PC-3 (cell line): Measurements from ENCODE around the gene KRT1. TPM values are rescaled to one million over a fixed set of nuclear protein-coding genes. Genes with fewer than 3 reads are reported as not detected.

Experiments used
- ATAC-seq: fragments of 200-7000 bp; cut with Tn5 transposase; 2 replicates; pipeline ENCODE4 v1.9.1; 2020; ENCODE audit warnings: mild to moderate bottlenecking, moderate library complexity
- Bru-seq: library from RNA; stranded (reverse); fragments of 400-500 nt; gene quantifications from one replicate; lab custom pipeline; 2021; lab: Mats Ljungman, UMichigan
- BruChase-seq, 2 experiments: library from RNA; stranded (reverse); fragments of 400-500 nt; gene quantifications; one replicate each; lab custom pipeline; 2021; lab: Mats Ljungman, UMichigan
- BruUV-seq: library from RNA; stranded (reverse); fragments of 400-500 nt; replicated peaks from 2 replicates; lab custom pipeline; 2021; lab: Mats Ljungman, UMichigan
- CTCF ChIA-PET: fragments of 300-600 bp; sonication (Branson Sonifier 250); formaldehyde crosslinking; loops from one replicate; lab custom pipeline; 2022; ENCODE audit warnings: antibody characterized with exemption; lab: Charles Lee
- POLR2A ChIA-PET: fragments of 300-600 bp; sonication (Branson Sonifier 250); formaldehyde crosslinking; loops from one replicate; lab custom pipeline; 2022; ENCODE audit warnings: antibody characterized with exemption; ENCODE audit not compliant: unreplicated experiment; lab: Charles Lee
- DNase-seq: peaks from one replicate; pipeline ENCODE4 v3.0.0-alpha.2; 2015
- H2AFZ ChIP-seq: fragments of 300-600 bp; sonication (generic); 2 replicates; pipeline ENCODE4 v1.6.0; 2016; ENCODE audit warnings: antibody characterized with exemption, low read length
- H3F3A ChIP-seq: fragments of 300-600 bp; sonication (generic); one replicate; pipeline ENCODE4 v1.6.0; 2017; ENCODE audit warnings: antibody characterized with exemption, low read length, control low read depth, mild to moderate bottlenecking; ENCODE audit not compliant: unreplicated experiment
- H3K27ac ChIP-seq: fragments of 300-600 bp; sonication (generic); 2 replicates; pipeline ENCODE4 v1.5.1; 2016; ENCODE audit warnings: mild to moderate bottlenecking, low read length
- H3K27me3 ChIP-seq: fragments of 300-600 bp; sonication (generic); 2 replicates; pipeline ENCODE4 v1.6.1; 2016; ENCODE audit warnings: low read length, mixed read lengths
- H3K36me3 ChIP-seq: fragments of 300-600 bp; sonication (generic); 2 replicates; pipeline ENCODE4 v1.6.1; 2016; ENCODE audit warnings: low read depth, mixed run types, low read length, mixed read lengths
- H3K4me1 ChIP-seq: fragments of 300-600 bp; sonication (generic); 2 replicates; pipeline ENCODE4 v1.5.1; 2016; ENCODE audit warnings: low read length; ENCODE audit not compliant: insufficient read depth
- H3K4me2 ChIP-seq: fragments of 300-600 bp; sonication (generic); 2 replicates; pipeline ENCODE4 v1.6.0; 2016; ENCODE audit warnings: low read length
- H3K4me3 ChIP-seq: fragments of 300-600 bp; sonication (generic); 2 replicates; pipeline ENCODE4 v1.5.1; 2016; ENCODE audit warnings: mild to moderate bottlenecking, low read length, mixed read lengths
- H3K79me2 ChIP-seq: fragments of 300-600 bp; sonication (generic); 2 replicates; pipeline ENCODE4 v1.6.1; 2017; ENCODE audit warnings: low read length, mixed read lengths
- H3K9ac ChIP-seq: fragments of 300-600 bp; sonication (generic); 2 replicates; pipeline ENCODE4 v1.6.0; 2016; ENCODE audit warnings: mild to moderate bottlenecking, low read length
- H3K9me2 ChIP-seq: fragments of 300-600 bp; sonication (generic); replicated peaks from 2 replicates; pipeline ENCODE4 v1.6.1; 2016; ENCODE audit warnings: mixed run types, low read length, mixed read lengths
- H3K9me3 ChIP-seq: fragments of 300-600 bp; sonication (generic); 2 replicates; pipeline ENCODE4 v1.6.1; 2016; ENCODE audit warnings: low read length, mixed read lengths
- H4K20me1 ChIP-seq: fragments of 300-600 bp; sonication (generic); 2 replicates; pipeline ENCODE4 v1.6.1; 2016; ENCODE audit warnings: low read length, mixed read lengths
- EZH2 ChIP-seq: fragments of 300-600 bp; sonication (generic); IDR thresholded peaks from one replicate; pipeline ENCODE4 v1.6.1; 2017; ENCODE audit warnings: antibody characterized with exemption, mild to moderate bottlenecking, low read length; ENCODE audit not compliant: unreplicated experiment
- EZH2phosphoT487 ChIP-seq: fragments of 300-600 bp; sonication (generic); IDR thresholded peaks from 2 replicates; pipeline ENCODE4 v1.6.1; 2018; ENCODE audit warnings: mild to moderate bottlenecking, antibody characterized with exemption, low read length, borderline replicate concordance
- intact Hi-C: fragments of 100-400 bp; cut with micrococcal nuclease; formaldehyde crosslinking; loops from 2 replicates; pipeline ENCODE4 v1.9.0; 2023
- long read RNA-seq: library from polyadenylated mRNA; unstranded; transcript quantifications from one replicate; pipeline ENCODE4 v2.0.0, GENCODE V29; 2021; ENCODE audit not compliant: unreplicated experiment
- total RNA-seq: library from RNA; depleted of rRNA; stranded (reverse); fragments of >200 nt; gene quantifications from 2 replicates; pipeline ENCODE4 v1.2.3, GENCODE V29; 2014; rRNA removed
- TF ChIP-seq, protein P1 (sequence below): fragments of 300-600 bp; sonication (generic); conservative IDR thresholded peaks from 2 replicates; pipeline ENCODE4 v1.5.1; 2017; ENCODE audit warnings: antibody characterized with exemption, low read depth, mild to moderate bottlenecking, low read length

Gene KRT1
- total RNA-seq: not detected in 2 replicates
- Bru-seq, nascent RNA: not detected
- BruChase-seq, experiment 1, labeled RNA remaining after a 6-hour chase: not detected
- BruChase-seq, experiment 2, labeled RNA remaining after a 2-hour chase: not detected
- long read RNA-seq: 0 reads

DNA sequence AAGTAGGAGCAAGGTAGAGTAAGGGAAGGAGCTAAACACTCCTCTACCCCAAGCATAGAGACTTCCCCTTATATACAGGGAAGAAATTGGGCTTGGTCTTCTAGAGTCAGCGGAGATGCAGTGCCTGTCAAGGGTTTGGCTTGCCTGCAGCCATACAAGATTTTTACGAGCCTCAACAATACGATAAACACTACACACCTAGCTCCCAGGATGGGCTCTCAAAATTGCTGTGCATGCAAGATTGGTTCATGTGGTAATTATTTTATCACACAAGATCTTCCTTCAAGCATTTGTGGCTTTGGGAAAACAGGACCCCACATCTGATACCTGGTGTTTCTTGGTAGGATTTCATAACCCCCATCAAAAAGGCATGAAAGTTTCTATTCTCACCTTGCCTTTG is at the start of gene KRT1:
TSS of gene KRT1 (minus strand) at position 45 of the 400 bp plus-strand sequence. CDS start 59 bp downstream, outside the sequence.
- intact Hi-C loops: no loop called here
- no peak for ATAC-seq
- Histone ChIP-seq H3K79me2 (no peaks in the 10 kb centered on the region), H3K9me3 (no peaks in the 10 kb centered on the region), H3K9ac (no peak within 1 kb of the TSS), H3K9me2 (no peaks in the 10 kb centered on the region), H3K4me1 (no peaks in the 10 kb centered on the region), H4K20me1 (no peaks in the 10 kb centered on the region), H2AFZ (no peak within 1 kb of the TSS), H3K4me3 (no peak within 1 kb of the TSS), H3K36me3 (no peaks in the 10 kb centered on the region), H3F3A (no peaks in the 10 kb centered on the region), H3K4me2 (no peak within 1 kb of the TSS), H3K27me3 (peaks cover 79% of the 10 kb centered on the region), H3K27ac (no peak within 1 kb of the TSS)
- ChIA-PET POLR2A (no interaction called here), CTCF (no interaction called here)
- no peak for DNase-seq
- BruUV-seq: no TSS peak
- TF ChIP-seq EZH2: no peak
- no peak for TF ChIP-seq EZH2phosphoT487
- TF ChIP-seq, protein P1, sequence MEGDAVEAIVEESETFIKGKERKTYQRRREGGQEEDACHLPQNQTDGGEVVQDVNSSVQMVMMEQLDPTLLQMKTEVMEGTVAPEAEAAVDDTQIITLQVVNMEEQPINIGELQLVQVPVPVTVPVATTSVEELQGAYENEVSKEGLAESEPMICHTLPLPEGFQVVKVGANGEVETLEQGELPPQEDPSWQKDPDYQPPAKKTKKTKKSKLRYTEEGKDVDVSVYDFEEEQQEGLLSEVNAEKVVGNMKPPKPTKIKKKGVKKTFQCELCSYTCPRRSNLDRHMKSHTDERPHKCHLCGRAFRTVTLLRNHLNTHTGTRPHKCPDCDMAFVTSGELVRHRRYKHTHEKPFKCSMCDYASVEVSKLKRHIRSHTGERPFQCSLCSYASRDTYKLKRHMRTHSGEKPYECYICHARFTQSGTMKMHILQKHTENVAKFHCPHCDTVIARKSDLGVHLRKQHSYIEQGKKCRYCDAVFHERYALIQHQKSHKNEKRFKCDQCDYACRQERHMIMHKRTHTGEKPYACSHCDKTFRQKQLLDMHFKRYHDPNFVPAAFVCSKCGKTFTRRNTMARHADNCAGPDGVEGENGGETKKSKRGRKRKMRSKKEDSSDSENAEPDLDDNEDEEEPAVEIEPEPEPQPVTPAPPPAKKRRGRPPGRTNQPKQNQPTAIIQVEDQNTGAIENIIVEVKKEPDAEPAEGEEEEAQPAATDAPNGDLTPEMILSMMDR: no peak

- Histone ChIP-seq H2AFZ (no peak overlapping the region), H3K9me3 (no peaks in the 10 kb centered on the region), H3K4me2 (no peak overlapping the region), H3K27me3 (peaks cover 61% of the 10 kb centered on the region), H3F3A (no peaks in the 10 kb centered on the region), H3K9me2 (no peaks in the 10 kb centered on the region), H3K4me3 (no peak overlapping the region), H3K9ac (no peak overlapping the region), H3K79me2 (no peaks in the 10 kb centered on the region), H4K20me1 (no peaks in the 10 kb centered on the region), H3K36me3 (no peaks in the 10 kb centered on the region), H3K27ac (no peak overlapping the region), H3K4me1 (peaks cover 12% of the 10 kb centered on the region; the same call in 1 of the 2 replicates)
- no peak for ATAC-seq
- BruUV-seq: no TSS peak
- no peak for DNase-seq
- intact Hi-C loops: no loop called here
- POLR2A ChIA-PET: no interaction called here
- CTCF ChIA-PET: no interaction called here
- TF ChIP-seq, protein P1: no peak
- TF ChIP-seq EZH2phosphoT487 (no peak), EZH2 (no peak)
Measured at GRCh38 chr12:52729147-52729546, 48.9 kb upstream of the KRT1 start.

DNA sequence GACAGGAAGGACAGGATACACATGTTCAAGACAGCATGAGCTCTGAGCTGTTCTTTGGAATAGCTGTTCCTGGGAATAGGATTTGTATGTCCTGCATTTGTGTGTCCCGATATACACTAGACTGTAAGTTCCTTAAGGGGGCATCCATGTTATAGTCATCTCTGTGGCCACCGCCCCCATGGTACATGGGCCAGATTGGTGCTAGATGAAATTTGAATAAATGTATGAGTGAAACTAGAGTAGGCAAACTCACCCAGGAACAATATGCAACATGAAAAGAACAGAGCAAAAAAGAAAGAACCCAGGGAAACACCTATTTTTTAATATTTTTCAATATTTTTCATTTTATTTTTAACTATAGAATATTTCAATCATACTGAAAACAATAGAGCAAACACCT is 48.2 kb upstream of the KRT1 start:
- no peak overlapping the region for H3K4me2 ChIP-seq
- H3K27ac ChIP-seq: no peak overlapping the region
- no peaks in the 10 kb centered on the region for H3K9me3 ChIP-seq
- no peaks in the 10 kb centered on the region for H3K79me2 ChIP-seq
- peaks cover 12% of the 10 kb centered on the region; the same call in 1 of the 2 replicates for H3K4me1 ChIP-seq
- H3K36me3 ChIP-seq: no peaks in the 10 kb centered on the region
- H4K20me1 ChIP-seq: no peaks in the 10 kb centered on the region
- no TSS peak for BruUV-seq
- H3F3A ChIP-seq: no peaks in the 10 kb centered on the region
- POLR2A ChIA-PET: no interaction called here
- H3K4me3 ChIP-seq: no peak overlapping the region
- H3K27me3 ChIP-seq: peaks cover 54% of the 10 kb centered on the region
- H3K9ac ChIP-seq: no peak overlapping the region
- H2AFZ ChIP-seq: no peak overlapping the region
- no peak for DNase-seq
- H3K9me2 ChIP-seq: no peaks in the 10 kb centered on the region
- no peak for ATAC-seq
- intact Hi-C loops: no loop called here
- CTCF ChIA-PET: no interaction called here
- TF ChIP-seq EZH2 (no peak), EZH2phosphoT487 (no peak)
- TF ChIP-seq, protein P1: no peak
